GM12865 (cell line): ENCODE measurements around the gene PCDH10.

Source experiments
- DNase-seq: peaks from one replicate; pipeline ENCODE4 v3.0.0; 2010; ENCODE audit warnings: low read depth
- H3K4me3 ChIP-seq: 2 replicates; pipeline ENCODE4 v1.5.1; 2011; ENCODE audit warnings: mild to moderate bottlenecking, low read depth, low read length, control low read depth
- TF ChIP-seq, protein P1 (sequence below): IDR thresholded peaks from 2 replicates; pipeline ENCODE4 v1.5.1; 2011; ENCODE audit warnings: low read length, control low read depth, low read depth, inconsistent platforms; ENCODE audit not compliant: insufficient read depth; ENCODE audit errors: missing control alignments

The PCDH10 gene

DNA sequence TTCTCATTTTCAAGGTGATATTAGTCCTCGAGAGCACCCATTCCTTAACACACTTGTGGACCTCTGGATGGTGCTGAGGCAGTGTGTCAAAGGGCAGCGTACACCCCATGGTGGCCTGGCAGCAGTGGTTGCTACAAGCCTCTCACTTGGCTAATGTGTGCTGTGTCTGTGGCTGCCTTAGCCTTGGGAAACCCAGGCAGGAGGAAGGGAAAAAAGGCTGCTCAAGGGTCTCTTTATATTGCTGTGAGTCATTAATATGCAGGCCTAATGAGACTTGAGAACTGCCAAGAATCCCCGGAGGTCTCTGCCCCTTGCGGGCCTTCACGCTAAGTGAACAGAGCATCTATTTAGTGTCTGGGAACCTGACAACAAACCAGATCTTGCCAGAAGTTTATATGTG lies 7.0 kb downstream of the PCDH10 start:
- TF ChIP-seq, protein P1, sequence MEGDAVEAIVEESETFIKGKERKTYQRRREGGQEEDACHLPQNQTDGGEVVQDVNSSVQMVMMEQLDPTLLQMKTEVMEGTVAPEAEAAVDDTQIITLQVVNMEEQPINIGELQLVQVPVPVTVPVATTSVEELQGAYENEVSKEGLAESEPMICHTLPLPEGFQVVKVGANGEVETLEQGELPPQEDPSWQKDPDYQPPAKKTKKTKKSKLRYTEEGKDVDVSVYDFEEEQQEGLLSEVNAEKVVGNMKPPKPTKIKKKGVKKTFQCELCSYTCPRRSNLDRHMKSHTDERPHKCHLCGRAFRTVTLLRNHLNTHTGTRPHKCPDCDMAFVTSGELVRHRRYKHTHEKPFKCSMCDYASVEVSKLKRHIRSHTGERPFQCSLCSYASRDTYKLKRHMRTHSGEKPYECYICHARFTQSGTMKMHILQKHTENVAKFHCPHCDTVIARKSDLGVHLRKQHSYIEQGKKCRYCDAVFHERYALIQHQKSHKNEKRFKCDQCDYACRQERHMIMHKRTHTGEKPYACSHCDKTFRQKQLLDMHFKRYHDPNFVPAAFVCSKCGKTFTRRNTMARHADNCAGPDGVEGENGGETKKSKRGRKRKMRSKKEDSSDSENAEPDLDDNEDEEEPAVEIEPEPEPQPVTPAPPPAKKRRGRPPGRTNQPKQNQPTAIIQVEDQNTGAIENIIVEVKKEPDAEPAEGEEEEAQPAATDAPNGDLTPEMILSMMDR: no peak
- no peak for DNase-seq
- no peak overlapping the region for H3K4me3 ChIP-seq

DNA sequence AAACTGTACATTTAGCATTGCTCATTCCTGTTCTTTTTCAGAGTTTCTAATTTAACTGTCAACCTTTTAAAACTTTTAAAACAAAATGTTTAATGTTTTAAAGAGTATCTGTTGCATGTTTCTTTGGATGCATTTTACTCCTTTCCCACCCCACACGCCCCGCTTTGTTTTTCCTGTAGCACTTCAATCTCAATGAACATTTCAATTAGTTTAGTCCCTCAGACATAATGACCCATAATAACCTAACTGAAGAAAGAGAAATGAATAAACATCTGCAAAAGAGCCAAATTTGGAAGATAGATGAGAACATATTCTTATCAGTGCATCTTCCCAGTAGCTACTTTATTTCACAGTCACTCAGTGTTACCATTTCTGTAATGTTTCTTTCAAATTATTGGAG lies 7.5 kb downstream of the PCDH10 start:
- TF ChIP-seq, protein P1: no peak
- no peak overlapping the region for H3K4me3 ChIP-seq
- DNase-seq: no peak

DNA sequence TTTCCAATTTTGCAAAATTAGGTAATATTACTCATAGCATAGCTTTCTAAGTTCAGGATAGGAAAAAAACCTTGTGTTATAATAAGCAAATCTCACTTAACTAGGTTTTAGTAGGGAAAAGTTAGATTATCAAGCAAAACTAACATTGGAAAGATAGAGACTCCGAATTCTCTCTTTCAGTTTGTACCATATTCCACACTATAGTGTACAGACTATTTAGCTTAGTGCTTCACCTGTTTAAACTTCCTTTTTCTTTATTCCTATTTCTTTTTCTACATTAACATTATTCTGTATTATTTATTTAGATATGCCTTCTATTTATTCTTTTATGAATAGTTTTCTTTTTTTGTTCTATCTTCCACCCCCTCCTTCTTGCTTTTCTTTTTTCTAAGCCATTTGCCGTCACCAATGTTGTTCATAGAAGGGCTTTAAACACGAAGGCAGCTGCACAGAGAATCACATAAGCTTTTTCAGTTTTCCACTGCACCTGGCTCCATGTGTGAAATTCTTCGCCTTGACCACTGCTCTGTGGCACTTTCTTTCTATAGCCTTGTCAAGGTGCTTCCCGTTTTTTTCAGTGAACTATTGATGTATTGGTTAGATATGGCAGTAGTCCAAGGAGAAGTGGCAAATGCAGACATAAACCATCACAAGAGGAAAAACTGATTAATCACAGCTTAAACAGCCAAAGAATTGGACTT lies 8.5 kb downstream of the PCDH10 start:
- no peak for DNase-seq
- no peak overlapping the region for H3K4me3 ChIP-seq
- TF ChIP-seq, protein P1: no peak

DNA sequence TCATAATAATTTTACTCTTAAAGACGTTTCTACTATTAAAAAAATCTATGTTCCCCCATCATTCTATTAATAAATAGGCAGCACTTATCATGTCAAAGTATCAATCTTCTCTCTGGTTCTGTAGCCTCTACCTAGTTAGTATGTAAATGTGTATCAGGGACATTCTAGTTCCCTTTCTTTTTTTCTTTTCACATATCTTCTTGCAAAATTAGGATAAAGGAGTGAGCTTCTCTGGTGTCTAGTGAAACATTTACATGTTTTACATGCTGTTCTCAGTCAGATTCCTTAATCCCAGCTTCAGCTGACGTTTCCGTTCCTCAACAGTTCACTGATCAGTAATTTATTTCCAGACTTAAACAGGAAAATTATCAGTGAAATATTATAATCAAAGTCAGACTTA lies 11.8 kb downstream of the PCDH10 start:
- TF ChIP-seq, protein P1: no peak
- no peak for DNase-seq
- H3K4me3 ChIP-seq: no peak overlapping the region

DNA sequence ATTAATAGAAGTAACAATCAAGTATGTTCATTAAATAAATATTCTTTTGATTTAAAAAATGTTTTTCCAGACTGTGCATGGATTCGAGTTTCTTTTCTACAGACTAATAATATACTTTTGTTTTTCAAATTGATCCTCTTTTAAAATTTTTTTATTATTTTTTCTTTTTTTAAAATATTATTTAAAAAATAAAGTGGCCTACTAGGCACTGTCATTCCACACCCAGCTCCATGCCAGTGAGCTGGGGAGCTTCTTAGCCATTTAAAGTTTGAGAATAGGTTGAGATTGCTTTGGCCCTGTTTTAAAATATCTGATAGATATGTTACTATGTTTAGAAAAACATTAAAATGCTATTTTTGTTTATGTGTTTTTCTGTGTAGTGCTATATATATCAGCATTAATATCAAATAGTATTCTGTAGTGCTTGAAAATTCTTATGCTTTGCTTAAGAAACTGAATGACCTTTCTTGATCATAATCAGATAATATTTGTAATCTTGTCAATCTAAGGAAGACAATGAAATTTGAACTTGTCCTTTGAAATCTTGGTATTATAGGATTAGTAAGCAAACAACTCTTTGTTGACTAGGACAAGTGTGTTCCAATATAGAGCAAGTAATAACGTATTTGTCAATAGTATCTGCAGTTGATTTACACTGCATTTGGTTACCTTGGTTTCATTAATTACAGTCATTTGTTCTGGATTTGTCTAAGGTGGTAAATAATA lies 12.6 kb downstream of the PCDH10 start:
- no peak for DNase-seq
- TF ChIP-seq, protein P1: no peak

DNA sequence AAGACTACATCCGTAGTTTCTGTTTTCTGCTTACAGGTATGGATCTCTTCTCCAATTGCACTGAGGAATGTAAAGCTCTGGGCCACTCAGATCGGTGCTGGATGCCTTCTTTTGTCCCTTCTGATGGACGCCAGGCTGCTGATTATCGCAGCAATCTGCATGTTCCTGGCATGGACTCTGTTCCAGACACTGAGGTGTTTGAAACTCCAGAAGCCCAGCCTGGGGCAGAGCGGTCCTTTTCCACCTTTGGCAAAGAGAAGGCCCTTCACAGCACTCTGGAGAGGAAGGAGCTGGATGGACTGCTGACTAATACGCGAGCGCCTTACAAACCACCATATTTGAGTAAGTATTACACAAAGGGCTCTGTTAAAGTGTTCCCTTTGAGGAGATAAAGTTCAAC lies 13.8 kb downstream of the PCDH10 start:
- H3K4me3 ChIP-seq: no peak overlapping the region
- TF ChIP-seq, protein P1: no peak
- no peak for DNase-seq

More for the DNA sequence above, 12.6 kb downstream of the PCDH10 start:
- H3K4me3 ChIP-seq: no peak overlapping the region

DNA sequence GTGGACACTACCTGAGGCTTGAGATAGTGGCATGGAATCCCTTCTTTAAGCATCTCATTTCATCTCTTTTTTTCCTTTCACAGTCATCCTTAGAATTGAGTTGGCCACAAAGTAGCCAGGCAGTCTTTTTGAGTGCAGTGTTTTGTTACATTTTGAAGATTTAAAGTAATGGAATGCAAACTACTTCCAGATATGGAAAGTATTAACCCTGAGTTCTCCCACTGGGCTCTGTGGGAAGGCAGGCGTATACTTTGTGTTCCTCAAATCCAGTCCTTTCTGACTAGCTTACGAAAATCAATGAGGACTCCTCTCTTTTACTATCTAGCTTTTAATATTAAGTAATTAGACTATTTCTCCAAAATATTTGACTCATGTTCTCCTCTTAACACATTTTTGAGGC lies 29.9 kb downstream of the PCDH10 start:
- H3K4me3 ChIP-seq: no peak overlapping the region
- no peak for DNase-seq
- TF ChIP-seq, protein P1: no peak
